T-cell (primary cell): ENCODE data around the gene COQ2. TPM values are rescaled to one million over a fixed set of nuclear protein-coding genes. Genes with fewer than 3 reads are reported as not detected.
"Not testable (repeated sequence)": the region's sequence is repeated elsewhere in the genome, so short reads cannot be mapped to it uniquely, and the experiment has no call there.

Source experiments
- ATAC-seq, 4 experiments: fragments of 200-7000 bp in 3 of 4; fragments of 150-1000 bp in 1 of 4; cut with Tn5 transposase; replicated peaks in 1 of 4; 1 replicate in 3 of 4; 2 replicates in 1 of 4; pipeline ENCODE4 v1.10.0; 2021; ENCODE audit warnings: moderate library complexity in 3 of 4, mild to moderate bottlenecking in 2 of 4, moderate number of reproducible peaks in 1 of 4
- CTCF ChIA-PET, 2 donors: fragments of 300-600 bp; sonication (Branson Sonifier 250); formaldehyde crosslinking; loops; one replicate each; lab custom pipeline; 2022; ENCODE audit warnings: antibody characterized with exemption in 2 of 2; lab: Charles Lee
- POLR2A ChIA-PET, 2 donors: fragments of 300-600 bp; sonication (Branson Sonifier 250); formaldehyde crosslinking; loops; one replicate each; lab custom pipeline; 2022; ENCODE audit warnings: antibody characterized with exemption in 2 of 2; lab: Charles Lee
- DNase-seq, 35 experiments: peaks; one replicate each; pipeline versions ENCODE4 v3.0.0 to v3.0.0-alpha.2; 2013 to 2023
- H3K27ac ChIP-seq: one replicate; pipeline ENCODE4 v1.5.1; 2013; ENCODE audit warnings: low read length
- H3K27me3 ChIP-seq, 2 experiments: replicated peaks in 1 of 2; 1 replicate in 1 of 2; 2 replicates in 1 of 2; pipeline versions ENCODE4 v1.6.1 to v1.7.0; 2013; ENCODE audit warnings: low read length in 1 of 2, mixed read lengths in 1 of 2; ENCODE audit not compliant: control insufficient read depth in 2 of 2, insufficient read depth in 2 of 2; ENCODE audit errors: extremely low read depth in 1 of 2
- H3K36me3 ChIP-seq, 2 donors: 1 replicate in 1 of 2; 2 replicates in 1 of 2; pipeline versions ENCODE4 v1.6.1 to v1.7.0; 2013; ENCODE audit warnings: low read length in 1 of 2; ENCODE audit not compliant: control insufficient read depth in 2 of 2, insufficient read depth in 1 of 2; ENCODE audit errors: extremely low read depth in 1 of 2
- H3K4me1 ChIP-seq, 2 experiments: 1 replicate in 1 of 2; 2 replicates in 1 of 2; pipeline versions ENCODE4 v1.6.1 to v1.7.0; 2013; ENCODE audit warnings: low read length in 2 of 2, mixed read lengths in 1 of 2; ENCODE audit not compliant: insufficient read depth in 2 of 2, control insufficient read depth in 1 of 2; ENCODE audit errors: extremely low read depth in 1 of 2
- H3K4me3 ChIP-seq, 2 donors: 1 replicate in 1 of 2; 2 replicates in 1 of 2; pipeline versions ENCODE4 v1.5.1 to v1.7.0; 2013; ENCODE audit warnings: mild to moderate bottlenecking in 2 of 2, low read length in 1 of 2, moderate library complexity in 1 of 2; ENCODE audit not compliant: control insufficient read depth in 1 of 2; ENCODE audit errors: extremely low read depth in 1 of 2
- H3K9me3 ChIP-seq: 2 replicates; pipeline ENCODE4 v1.7.0; 2013
- H3K27ac Mint-ChIP-seq, 2 donors: one replicate each; pipeline ENCODE4 v1.8.0; 2020 to 2021; ENCODE audit warnings: mild to moderate bottlenecking in 2 of 2, mixed read lengths in 2 of 2
- H3K27me3 Mint-ChIP-seq, 2 donors: one replicate each; pipeline ENCODE4 v1.8.0; 2021 to 2022; ENCODE audit warnings: mixed read lengths in 2 of 2
- H3K36me3 Mint-ChIP-seq: one replicate; pipeline ENCODE4 v1.8.0; 2021; ENCODE audit warnings: mixed read lengths
- H3K4me1 Mint-ChIP-seq, 3 donors: one replicate each; pipeline ENCODE4 v1.8.0; 2020 to 2022; ENCODE audit warnings: mixed read lengths in 3 of 3, mild to moderate bottlenecking in 1 of 3
- H3K4me3 Mint-ChIP-seq, 3 donors: one replicate each; pipeline ENCODE4 v1.8.0; 2020 to 2022; ENCODE audit warnings: mild to moderate bottlenecking in 3 of 3, mixed read lengths in 3 of 3, moderate library complexity in 3 of 3
- H3K9me3 Mint-ChIP-seq, 3 donors: one replicate each; pipeline ENCODE4 v1.8.0; 2020 to 2022; ENCODE audit warnings: mixed read lengths in 3 of 3
- WGBS: methylation state at CpG from one replicate; pipeline ENCODE4 v1.1.5; 2013; ENCODE audit warnings: missing lambda C conversion rate; ENCODE audit not compliant: insufficient coverage; 5-methylcytosine and 5-hydroxymethylcytosine counted together
- total RNA-seq, 35 experiments: library from RNA in 6 of 35; stranded (reverse) in 6 of 35; fragments of 120-200 nt in 1 of 35; gene quantifications; one replicate each; pipeline versions ENCODE4 v1.2.1 to v1.2.4 and lab custom pipeline; 2013 to 2026

The COQ2 gene
- total RNA-seq, 5 donors from 2014 or later (not counting 1 experiment from before 2014, with no cell fraction given), result 4.7 to 9.7 (median 6.2) TPM

GRCh38 chr4:83237591-83237990 lies 47.0 kb downstream of the COQ2 start:
- Histone ChIP-seq H3K36me3 (no peaks in the 10 kb centered on the region), H3K4me3 (no peak overlapping the region), H3K9me3 (no peaks in the 10 kb centered on the region), H3K4me1 (peaks cover 21 to 25% of the 10 kb centered on the region in 2 experiments), H3K27ac (no peak overlapping the region), H3K27me3 (no peaks in the 10 kb centered on the region)
- WGBS, result no CpG with 5 or more reads among the region's 2 CpGs
- H3K4me3 Mint-ChIP-seq, result no peak overlapping the region
- H3K27ac Mint-ChIP-seq, result no peak overlapping the region
- no peaks in the 10 kb centered on the region for H3K27me3 Mint-ChIP-seq
- H3K36me3 Mint-ChIP-seq, result peaks cover 9% of the 10 kb centered on the region
- no peak for DNase-seq
- H3K4me1 Mint-ChIP-seq, result peaks cover 47 to 67% (median 64%) of the 10 kb centered on the region in 3 donors
- POLR2A ChIA-PET, result interaction anchor here in 1 of 2 donors (1.0 to 2.2 kb wide), 2 partner anchors 12 to 20 kb away, joined by 3 to 6 read pairs; no protein-coding TSS in a partner anchor
- H3K9me3 Mint-ChIP-seq, result no peaks in the 10 kb centered on the region
- no peak for ATAC-seq
- CTCF ChIA-PET, result interaction anchor here in 1 of 2 donors (0.6 kb wide), 1 partner anchor 839 kb away, joined by 8 read pairs; no protein-coding TSS in a partner anchor

- Mint-ChIP-seq H3K4me1 (peaks cover 56 to 69% (median 65%) of the 10 kb centered on the region in 3 donors), H3K4me3 (peak overlapping the region; percentile 19 to 56 (median 39)), H3K27ac (peak overlapping the region; percentile 73 to 77)
- not testable (repeated sequence) for H3K9me3 ChIP-seq, H3K36me3 ChIP-seq, H3K27me3 ChIP-seq, H3K27me3 Mint-ChIP-seq, H3K36me3 Mint-ChIP-seq, H3K9me3 Mint-ChIP-seq, H3K27ac ChIP-seq, H3K4me3 ChIP-seq
- POLR2A ChIA-PET, result interaction anchor here in 1 of 2 donors (0.6 kb wide), 1 partner anchor 50 kb away, joined by 4 read pairs; no protein-coding TSS in a partner anchor
- H3K4me1 ChIP-seq, result peaks cover 23 to 35% of the 10 kb centered on the region in 2 experiments
- WGBS, result 0% methylated on average over 2 of the region's 3 CpGs
- ATAC-seq, result peak; percentile 53 to 78 (median 58)
- CTCF ChIA-PET, result interaction anchor here in 1 of 2 donors (0.8 to 1.2 kb wide), 2 partner anchors 16 to 126 kb away, joined by 3 read pairs; no protein-coding TSS in a partner anchor
- peak in 1 of 35 experiments; percentile 56 for DNase-seq
Measured at GRCh38 chr4:83235645-83236133, 48.9 kb downstream of the COQ2 start.

- Mint-ChIP-seq H3K4me3 (peak overlapping the region; percentile 19 to 56 (median 39)), H3K36me3 (peaks cover 3% of the 10 kb centered on the region), H3K4me1 (peaks cover 50 to 65% (median 59%) of the 10 kb centered on the region in 3 donors), H3K9me3 (no peaks in the 10 kb centered on the region), H3K27me3 (no peaks in the 10 kb centered on the region), H3K27ac (peak overlapping the region; percentile 73 to 77)
- ATAC-seq (no peak), DNase-seq (no peak)
- Histone ChIP-seq H3K36me3 (no peaks in the 10 kb centered on the region), H3K27ac (no peak overlapping the region), H3K9me3 (no peaks in the 10 kb centered on the region), H3K4me3 (no peak overlapping the region), H3K4me1 (peaks cover 18 to 31% of the 10 kb centered on the region in 2 experiments), H3K27me3 (no peaks in the 10 kb centered on the region)
- ChIA-PET CTCF (interaction anchor here (0.6 to 1.2 kb wide), 5 partner anchors 16 to 164 kb away, joined by 3 read pairs; no protein-coding TSS in a partner anchor), POLR2A (interaction anchor here in 1 of 2 donors (0.6 kb wide), 1 partner anchor 51 kb away, joined by 4 read pairs; no protein-coding TSS in a partner anchor)
- WGBS, result 70% methylated on average over 2 of the region's 4 CpGs
Measured at GRCh38 chr4:83234902-83235644, 49.5 kb downstream of the COQ2 start.

GRCh38 chr4:83234387-83234786 lies 50.2 kb downstream of the COQ2 start:
- not testable (repeated sequence) for H3K36me3 Mint-ChIP-seq

GRCh38 chr4:83232082-83232481 lies 52.5 kb downstream of the COQ2 start:
- Histone ChIP-seq H3K9me3 (no peaks in the 10 kb centered on the region), H3K36me3 (no peaks in the 10 kb centered on the region), H3K4me3 (no peak overlapping the region), H3K27ac (no peak overlapping the region), H3K4me1 (peaks cover 18 to 31% of the 10 kb centered on the region in 2 experiments), H3K27me3 (no peaks in the 10 kb centered on the region)
- ChIA-PET POLR2A (interaction anchor here in 1 of 2 donors (0.7 kb wide), 1 partner anchor 52 kb away, joined by 3 read pairs; no protein-coding TSS in a partner anchor), CTCF (interaction anchor here in 1 of 2 donors (0.6 kb wide), 1 partner anchor 411 kb away, joined by 3 read pairs; no protein-coding TSS in a partner anchor)
- H3K9me3 Mint-ChIP-seq, result no peaks in the 10 kb centered on the region
- WGBS, result no CpG with 5 or more reads among the region's 1 CpG
- peak overlapping the region; percentile 50 to 62 for H3K27ac Mint-ChIP-seq
- DNase-seq, result no peak
- no peaks in the 10 kb centered on the region for H3K27me3 Mint-ChIP-seq
- H3K4me3 Mint-ChIP-seq, result peak overlapping the region in 1 of 3 donors; percentile 13
- H3K4me1 Mint-ChIP-seq, result peaks cover 48 to 54% (median 54%) of the 10 kb centered on the region in 3 donors
- no peak for ATAC-seq
- no peaks in the 10 kb centered on the region for H3K36me3 Mint-ChIP-seq

More at GRCh38 chr4:83234387-83234786, 50.2 kb downstream of the COQ2 start:
- H3K27ac ChIP-seq, H3K27me3 ChIP-seq, H3K27me3 Mint-ChIP-seq, H3K4me3 ChIP-seq, POLR2A ChIA-PET, H3K9me3 Mint-ChIP-seq, DNase-seq, H3K27ac Mint-ChIP-seq, H3K9me3 ChIP-seq, ATAC-seq, H3K36me3 ChIP-seq, H3K4me3 Mint-ChIP-seq: not testable (repeated sequence)
- 94% methylated on average over 2 of the region's 3 CpGs for WGBS
- H3K4me1 ChIP-seq, result peaks cover 18 to 31% of the 10 kb centered on the region in 2 experiments
- peaks cover 48 to 61% (median 55%) of the 10 kb centered on the region in 3 donors for H3K4me1 Mint-ChIP-seq
- CTCF ChIA-PET, result interaction anchor here (0.5 to 1.1 kb wide), 4 partner anchors 48 to 224 kb away, joined by 3 read pairs; partner anchors contain the start of gene LIN54 (in 1 of the 2)

GRCh38 chr4:83231620-83232076 lies 53.0 kb downstream of the COQ2 start:
- no peaks in the 10 kb centered on the region for H3K36me3 ChIP-seq
- H3K9me3 ChIP-seq, result no peaks in the 10 kb centered on the region
- ChIA-PET POLR2A (interaction anchor here in 1 of 2 donors (0.6 kb wide), 1 partner anchor 800 kb away, joined by 3 read pairs; no protein-coding TSS in a partner anchor), CTCF (interaction anchor here in 1 of 2 donors (0.6 kb wide), 1 partner anchor 412 kb away, joined by 3 read pairs; no protein-coding TSS in a partner anchor)
- peaks cover 18 to 29% of the 10 kb centered on the region in 2 experiments for H3K4me1 ChIP-seq
- no peak overlapping the region for H3K27ac ChIP-seq
- Mint-ChIP-seq H3K27me3 (no peaks in the 10 kb centered on the region), H3K36me3 (no peaks in the 10 kb centered on the region), H3K27ac (peak overlapping the region; percentile 50 to 62), H3K9me3 (no peaks in the 10 kb centered on the region), H3K4me3 (peak overlapping the region in 1 of 3 donors; percentile 13), H3K4me1 (peaks cover 48 to 50% (median 50%) of the 10 kb centered on the region in 3 donors)
- ATAC-seq (peak; percentile 55 to 72 (median 68)), DNase-seq (peak in 1 of 35 experiments; percentile 32)
- no CpG with 5 or more reads among the region's 1 CpG for WGBS
- H3K4me3 ChIP-seq, result no peak overlapping the region
- no peaks in the 10 kb centered on the region for H3K27me3 ChIP-seq
